Activated T-helper 1 cell treated with anti-CD3 and anti-CD28 coated beads, Interleukin-12 subunit alpha, Interleukin-12 subunit beta, Interleukin-2, Interleukin-4 antibody, amounts not matched to agents 30 ng/mL and 10 ng/mL and 1 ng/mL, durations not matched to agents 14 hours and 24 hours and 36 hours (primary cell): ENCODE results near the gene DGKD. TPM values are rescaled to one million over a fixed set of nuclear protein-coding genes. Genes with fewer than 3 reads are reported as not detected.
A peak's percentile ranks its signal among the peaks of the same experiment; 100 is the strongest.

Experiments used
- DNase-seq: peaks from one replicate; pipeline ENCODE4 v3.0.0; 2021; ENCODE audit warnings: low spot score
- H3K27ac Mint-ChIP-seq: one replicate; pipeline ENCODE4 v1.8.0; 2021; ENCODE audit warnings: mild to moderate bottlenecking, mixed read lengths
- H3K27me3 Mint-ChIP-seq: one replicate; pipeline ENCODE4 v1.8.0; 2022; ENCODE audit warnings: mild to moderate bottlenecking, moderate library complexity, mixed read lengths; ENCODE audit not compliant: insufficient read depth
- H3K36me3 Mint-ChIP-seq: one replicate; pipeline ENCODE4 v1.8.0; 2021; ENCODE audit warnings: low read depth, mixed read lengths
- H3K4me1 Mint-ChIP-seq: one replicate; pipeline ENCODE4 v1.8.0; 2021; ENCODE audit warnings: low read depth, mixed read lengths
- H3K4me3 Mint-ChIP-seq: one replicate; pipeline ENCODE4 v1.8.0; 2021; ENCODE audit warnings: mild to moderate bottlenecking, moderate library complexity, mixed read lengths
- H3K9me3 Mint-ChIP-seq: one replicate; pipeline ENCODE4 v1.8.0; 2021; ENCODE audit warnings: mixed read lengths
- intact Hi-C: fragments of 100-400 bp; cut with micrococcal nuclease; formaldehyde crosslinking; loops from one replicate; pipeline ENCODE4 v1.15.1; 2024
- total RNA-seq: library from RNA; stranded (reverse); gene quantifications from 2 replicates; pipeline ENCODE4 v1.2.3, GENCODE V29; 2022

DGKD gene, protein sequence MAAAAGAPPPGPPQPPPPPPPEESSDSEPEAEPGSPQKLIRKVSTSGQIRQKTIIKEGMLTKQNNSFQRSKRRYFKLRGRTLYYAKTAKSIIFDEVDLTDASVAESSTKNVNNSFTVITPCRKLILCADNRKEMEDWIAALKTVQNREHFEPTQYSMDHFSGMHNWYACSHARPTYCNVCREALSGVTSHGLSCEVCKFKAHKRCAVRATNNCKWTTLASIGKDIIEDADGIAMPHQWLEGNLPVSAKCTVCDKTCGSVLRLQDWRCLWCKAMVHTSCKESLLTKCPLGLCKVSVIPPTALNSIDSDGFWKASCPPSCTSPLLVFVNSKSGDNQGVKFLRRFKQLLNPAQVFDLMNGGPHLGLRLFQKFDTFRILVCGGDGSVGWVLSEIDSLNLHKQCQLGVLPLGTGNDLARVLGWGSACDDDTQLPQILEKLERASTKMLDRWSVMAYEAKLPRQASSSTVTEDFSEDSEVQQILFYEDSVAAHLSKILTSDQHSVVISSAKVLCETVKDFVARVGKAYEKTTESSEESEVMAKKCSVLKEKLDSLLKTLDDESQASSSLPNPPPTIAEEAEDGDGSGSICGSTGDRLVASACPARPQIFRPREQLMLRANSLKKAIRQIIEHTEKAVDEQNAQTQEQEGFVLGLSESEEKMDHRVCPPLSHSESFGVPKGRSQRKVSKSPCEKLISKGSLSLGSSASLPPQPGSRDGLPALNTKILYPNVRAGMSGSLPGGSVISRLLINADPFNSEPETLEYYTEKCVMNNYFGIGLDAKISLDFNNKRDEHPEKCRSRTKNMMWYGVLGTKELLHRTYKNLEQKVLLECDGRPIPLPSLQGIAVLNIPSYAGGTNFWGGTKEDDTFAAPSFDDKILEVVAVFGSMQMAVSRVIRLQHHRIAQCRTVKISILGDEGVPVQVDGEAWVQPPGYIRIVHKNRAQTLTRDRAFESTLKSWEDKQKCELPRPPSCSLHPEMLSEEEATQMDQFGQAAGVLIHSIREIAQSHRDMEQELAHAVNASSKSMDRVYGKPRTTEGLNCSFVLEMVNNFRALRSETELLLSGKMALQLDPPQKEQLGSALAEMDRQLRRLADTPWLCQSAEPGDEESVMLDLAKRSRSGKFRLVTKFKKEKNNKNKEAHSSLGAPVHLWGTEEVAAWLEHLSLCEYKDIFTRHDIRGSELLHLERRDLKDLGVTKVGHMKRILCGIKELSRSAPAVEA
- 42.5 and 43.7 TPM in 2 replicates for total RNA-seq

DNA sequence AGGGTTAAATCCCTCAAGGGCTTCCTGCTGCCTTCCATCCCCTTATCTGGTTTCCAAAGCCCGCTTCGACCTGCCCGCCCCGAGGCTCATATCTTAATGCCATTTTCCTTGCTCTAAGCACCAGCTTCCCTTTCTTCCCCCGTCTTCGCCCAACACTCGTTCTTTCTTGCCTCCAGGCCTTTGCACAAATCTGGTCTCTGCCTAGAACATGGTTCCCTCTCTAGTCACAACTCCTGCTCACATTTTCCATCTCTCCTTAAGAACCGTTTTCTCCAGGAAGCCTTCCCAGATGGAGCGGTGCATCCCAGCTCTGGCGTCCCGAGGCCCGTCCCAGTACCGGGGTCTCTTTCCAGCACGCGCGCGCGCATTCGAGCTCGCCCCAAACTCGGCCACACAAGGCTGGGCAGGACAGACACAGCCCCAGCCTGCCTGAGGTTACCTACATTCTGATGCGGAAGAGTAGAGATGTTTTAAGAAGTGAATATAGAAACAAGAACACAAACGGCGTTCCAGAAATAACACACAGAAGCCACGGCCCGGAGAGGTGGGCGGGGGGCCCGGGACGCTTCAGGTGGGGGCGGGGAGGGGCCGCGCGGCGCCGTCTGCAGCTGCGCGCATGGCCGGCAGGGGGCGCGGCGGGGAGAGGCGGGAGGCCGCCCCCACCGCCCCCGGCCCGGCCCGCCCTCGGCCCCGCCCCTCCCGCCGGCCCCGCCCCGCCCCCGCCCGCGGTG is at the start of gene DGKD:
TSS of gene DGKD (plus strand) at position 726 of the 731 bp plus-strand sequence. CDS start 25 bp downstream, outside the sequence.
- no peak for DNase-seq
- peak within 1 kb of the TSS; percentile 87 for H3K4me3 Mint-ChIP-seq
- no peaks in the 10 kb centered on the region for H3K9me3 Mint-ChIP-seq
- intact Hi-C loops: loop anchor here (1.0 to 5.0 kb wide), 5 partner anchors 23 to 747 kb away; no protein-coding TSS in a partner anchor
- peaks cover 67% of the 10 kb centered on the region for H3K4me1 Mint-ChIP-seq
- no peaks in the 10 kb centered on the region for H3K27me3 Mint-ChIP-seq
- H3K27ac Mint-ChIP-seq: peak within 1 kb of the TSS; percentile 90
- H3K36me3 Mint-ChIP-seq: peaks cover 21% of the 10 kb centered on the region

DNA sequence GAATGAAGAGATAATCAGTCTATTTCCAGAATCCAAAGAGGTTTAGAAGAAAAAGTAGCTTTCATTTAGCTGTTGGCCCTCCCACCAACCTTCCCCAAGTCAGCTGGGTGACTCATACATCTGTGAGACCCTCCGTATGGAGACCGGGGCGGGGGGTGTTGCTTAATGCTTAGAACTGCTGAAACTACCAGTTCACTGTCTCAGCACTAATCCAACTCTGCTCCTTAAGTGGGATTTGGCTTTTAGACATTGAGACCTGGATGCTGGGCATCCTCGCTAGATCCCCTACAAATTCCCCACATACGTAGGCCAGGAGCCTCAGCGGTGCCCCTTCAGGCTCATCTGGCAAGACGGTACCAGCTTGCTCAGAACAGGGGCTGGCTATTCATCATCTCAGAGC is 46.7 kb upstream of the DGKD start, which contains the start of gene SAG:
TSS of gene SAG (plus strand) at position 252 of the 400 bp plus-strand sequence. CDS start 1,374 bp downstream, outside the sequence.
- intact Hi-C loops: no loop called here
- Mint-ChIP-seq H3K27me3 (peaks cover 4% of the 10 kb centered on the region), H3K36me3 (no peaks in the 10 kb centered on the region), H3K4me3 (no peak within 1 kb of the TSS), H3K9me3 (no peaks in the 10 kb centered on the region), H3K4me1 (peaks cover 4% of the 10 kb centered on the region), H3K27ac (no peak within 1 kb of the TSS)
- no peak for DNase-seq

DNA sequence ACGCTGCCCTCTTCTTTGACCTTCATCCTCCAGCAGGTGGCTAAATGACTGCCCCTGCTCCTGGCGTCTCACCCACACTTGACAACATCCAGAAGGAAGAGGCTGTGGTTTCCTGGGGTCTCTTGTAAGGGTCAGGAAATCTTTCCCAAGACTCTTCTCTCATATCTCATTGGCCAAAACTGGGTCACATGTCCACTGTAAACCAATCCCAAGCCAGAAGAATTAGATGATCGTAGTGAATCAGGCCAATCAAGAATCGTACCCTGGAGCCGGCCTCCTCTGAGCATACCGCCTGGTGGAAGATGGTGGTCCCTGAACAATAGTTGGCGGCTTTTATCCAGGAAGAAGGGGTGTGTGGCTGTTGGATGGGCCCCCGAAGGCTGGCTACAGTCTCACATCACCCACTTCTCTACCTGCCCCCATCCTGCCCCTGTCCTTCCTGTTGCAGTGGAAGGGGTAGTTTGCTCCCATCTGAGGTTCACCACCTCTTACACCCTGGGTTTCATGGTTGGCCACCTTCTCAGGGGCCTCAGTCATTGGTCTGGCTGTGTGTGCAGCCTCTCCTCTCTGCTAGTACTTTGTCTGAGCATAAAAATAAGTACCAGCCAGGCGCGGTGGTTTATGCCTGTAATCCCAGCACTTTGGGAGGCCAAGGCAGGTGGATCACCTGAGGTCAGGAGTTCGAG is 42.9 kb upstream of the DGKD start:
- Mint-ChIP-seq H3K4me3 (no peak overlapping the region), H3K36me3 (no peaks in the 10 kb centered on the region), H3K27ac (no peak overlapping the region), H3K9me3 (no peaks in the 10 kb centered on the region), H3K4me1 (no peaks in the 10 kb centered on the region), H3K27me3 (peaks cover 8% of the 10 kb centered on the region)
- no peak for DNase-seq
- intact Hi-C loops: no loop called here

DNA sequence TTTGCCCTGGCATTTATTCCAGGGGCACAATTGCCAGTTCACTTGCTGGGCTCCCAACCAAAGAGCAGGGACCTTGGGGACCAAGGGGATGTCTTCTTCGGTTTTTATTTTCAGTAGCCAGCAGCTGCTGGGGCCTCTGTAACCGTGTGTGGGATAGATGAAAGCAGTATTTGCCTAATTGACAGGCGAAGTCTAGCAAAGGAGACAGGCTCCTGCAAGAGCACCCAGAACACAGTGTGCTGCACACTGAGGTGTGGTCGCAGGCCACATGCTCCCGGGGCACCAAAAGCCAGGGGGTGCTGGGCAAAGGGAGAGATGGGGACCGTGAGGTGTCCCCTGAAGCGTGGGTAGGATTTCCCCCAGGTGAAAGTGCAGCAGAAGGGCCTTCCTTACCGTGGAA is 41.4 kb upstream of the DGKD start:
- Mint-ChIP-seq H3K27ac (no peak overlapping the region), H3K27me3 (peaks cover 6% of the 10 kb centered on the region), H3K9me3 (no peaks in the 10 kb centered on the region), H3K36me3 (no peaks in the 10 kb centered on the region), H3K4me1 (no peaks in the 10 kb centered on the region), H3K4me3 (no peak overlapping the region)
- intact Hi-C loops: no loop called here
- DNase-seq: no peak

DNA sequence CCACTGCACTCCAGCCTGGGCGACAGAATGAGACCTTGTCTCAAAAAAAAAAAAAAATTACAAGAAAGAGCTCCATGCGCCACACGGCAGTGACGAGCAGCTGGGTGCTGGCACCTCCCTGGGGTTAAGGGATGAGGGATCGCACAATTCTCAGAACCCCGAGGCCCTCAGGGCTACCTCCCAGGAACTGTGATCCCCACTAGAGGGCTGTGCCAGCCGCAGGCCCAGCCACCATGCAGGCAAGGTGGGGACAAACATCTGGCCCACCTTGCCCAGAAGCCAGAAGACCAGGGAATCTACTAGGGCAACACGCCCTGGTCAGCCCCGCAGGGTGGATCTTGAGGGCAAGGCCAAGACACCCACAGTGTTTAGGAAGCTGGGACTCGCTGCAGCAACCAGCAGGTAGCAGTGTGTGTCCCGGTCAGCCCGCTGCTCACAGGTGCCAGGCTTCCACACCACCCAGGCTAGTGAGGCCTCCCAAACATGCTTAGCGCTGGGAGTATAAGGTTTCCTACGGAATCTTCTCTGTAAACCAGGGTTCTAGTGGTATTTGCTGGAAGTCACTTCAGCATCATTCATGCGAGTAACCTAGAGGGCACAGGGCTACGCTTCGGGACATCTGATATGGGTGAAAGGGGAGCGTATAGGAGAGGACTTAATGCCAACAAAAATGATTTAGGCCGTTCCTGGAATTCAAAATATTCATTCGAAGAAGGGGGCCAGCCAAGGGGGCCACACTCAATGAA is 39.9 kb upstream of the DGKD start:
- DNase-seq: no peak
- no peak overlapping the region for H3K27ac Mint-ChIP-seq
- H3K4me1 Mint-ChIP-seq: no peaks in the 10 kb centered on the region
- intact Hi-C loops: no loop called here
- no peaks in the 10 kb centered on the region for H3K9me3 Mint-ChIP-seq
- H3K27me3 Mint-ChIP-seq: peaks cover 6% of the 10 kb centered on the region
- no peaks in the 10 kb centered on the region for H3K36me3 Mint-ChIP-seq
- no peak overlapping the region for H3K4me3 Mint-ChIP-seq

DNA sequence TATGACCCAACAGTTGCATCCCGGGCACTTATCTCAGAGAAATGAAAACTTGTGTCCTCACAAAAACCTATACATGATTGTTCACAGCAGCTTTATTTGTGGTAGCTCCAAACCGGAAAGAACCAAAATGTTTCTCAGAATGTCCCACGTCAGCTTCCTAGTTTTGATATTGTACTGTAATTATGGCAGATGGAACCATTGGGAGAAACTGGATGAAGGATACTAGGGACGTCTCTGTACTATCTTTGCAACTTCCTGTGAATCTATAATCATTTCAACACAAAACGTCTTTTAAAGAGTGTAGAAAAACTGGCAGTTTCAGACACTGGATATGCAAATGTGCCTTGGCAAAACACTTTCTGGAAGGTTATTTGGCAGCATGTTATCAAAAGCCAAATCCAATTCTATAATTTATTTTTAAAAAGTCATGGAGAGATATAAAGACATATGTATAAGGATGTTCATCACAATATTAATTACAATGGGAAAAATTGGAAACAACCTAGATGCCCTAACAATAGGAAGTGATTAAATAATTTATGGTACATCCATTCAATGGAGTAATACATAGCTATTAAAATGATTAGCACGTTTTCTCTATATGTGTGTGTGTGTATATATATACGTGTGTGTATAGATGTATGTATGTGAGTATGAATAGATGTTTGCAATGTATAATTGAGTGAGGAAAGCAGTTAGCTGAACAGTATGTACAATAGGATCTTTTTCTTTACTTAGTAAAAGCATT is 36.9 kb upstream of the DGKD start:
- intact Hi-C loops: no loop called here
- no peak overlapping the region for H3K4me3 Mint-ChIP-seq
- H3K36me3 Mint-ChIP-seq: no peaks in the 10 kb centered on the region

DNA sequence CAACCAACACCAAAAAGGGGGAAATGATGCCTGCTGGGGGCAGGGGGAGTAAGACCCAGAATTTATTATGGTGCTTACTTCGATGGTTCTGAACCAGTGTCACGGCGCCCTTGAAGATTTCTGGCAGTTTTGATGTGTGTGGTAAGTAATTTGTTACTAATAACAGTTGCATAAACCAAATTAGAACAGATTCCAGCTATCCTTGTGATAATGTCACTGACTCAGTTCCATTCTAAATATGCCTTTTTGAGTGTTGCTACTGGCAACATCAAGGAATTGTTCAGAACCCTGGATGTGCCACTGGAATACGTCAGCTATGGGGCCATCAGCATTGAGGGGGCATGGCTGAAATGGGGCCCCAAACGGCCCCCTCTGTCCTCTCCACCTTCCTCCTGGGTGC is 35.0 kb upstream of the DGKD start:
- Mint-ChIP-seq H3K36me3 (no peaks in the 10 kb centered on the region), H3K27ac (no peak overlapping the region), H3K4me1 (no peaks in the 10 kb centered on the region), H3K27me3 (peaks cover 12% of the 10 kb centered on the region), H3K9me3 (no peaks in the 10 kb centered on the region), H3K4me3 (no peak overlapping the region)
- no peak for DNase-seq
- intact Hi-C loops: no loop called here

More for the DNA sequence above, 36.9 kb upstream of the DGKD start:
- no peak overlapping the region for H3K27ac Mint-ChIP-seq
- DNase-seq: no peak
- no peaks in the 10 kb centered on the region for H3K9me3 Mint-ChIP-seq
- H3K4me1 Mint-ChIP-seq: no peaks in the 10 kb centered on the region
- peaks cover 12% of the 10 kb centered on the region for H3K27me3 Mint-ChIP-seq

DNA sequence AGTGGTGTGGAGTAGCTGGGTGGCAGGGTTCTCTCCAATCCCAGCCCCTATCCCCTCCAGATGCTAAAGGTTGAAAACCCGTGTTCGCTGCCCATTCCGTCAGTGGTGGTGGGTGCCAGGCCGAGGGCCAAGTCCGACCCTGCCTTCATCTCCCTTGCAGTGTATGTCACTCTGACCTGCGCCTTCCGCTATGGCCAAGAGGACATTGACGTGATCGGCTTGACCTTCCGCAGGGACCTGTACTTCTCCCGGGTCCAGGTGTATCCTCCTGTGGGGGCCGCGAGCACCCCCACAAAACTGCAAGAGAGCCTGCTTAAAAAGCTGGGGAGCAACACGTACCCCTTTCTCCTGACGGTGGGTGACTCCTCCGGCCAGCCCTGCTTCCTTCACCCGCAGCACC is 33.8 kb upstream of the DGKD start:
- peaks cover 12% of the 10 kb centered on the region for H3K27me3 Mint-ChIP-seq
- no peak overlapping the region for H3K4me3 Mint-ChIP-seq
- H3K9me3 Mint-ChIP-seq: no peaks in the 10 kb centered on the region
- no peak overlapping the region for H3K27ac Mint-ChIP-seq
- no peaks in the 10 kb centered on the region for H3K4me1 Mint-ChIP-seq
- no peak for DNase-seq
- intact Hi-C loops: no loop called here
- H3K36me3 Mint-ChIP-seq: no peaks in the 10 kb centered on the region

DNA sequence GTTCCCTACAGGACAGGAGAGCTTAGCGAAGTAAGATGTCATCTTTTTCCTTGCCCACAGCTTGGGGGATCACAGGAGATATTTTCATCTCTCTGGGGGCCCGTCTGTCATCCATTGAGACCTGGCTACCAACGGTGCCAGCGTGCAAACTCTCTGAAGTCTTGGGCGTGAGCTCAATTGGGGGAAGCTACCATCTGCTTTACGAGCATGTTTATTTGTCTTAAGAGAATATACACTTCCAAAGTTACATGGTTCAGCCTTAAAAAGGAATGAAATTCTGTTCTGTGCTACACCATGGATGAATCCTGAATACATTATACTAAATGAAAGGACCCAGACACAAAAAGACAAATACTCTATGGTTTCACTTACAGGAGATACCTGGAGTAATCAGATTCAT is 33.1 kb upstream of the DGKD start:
- Mint-ChIP-seq H3K4me3 (no peak overlapping the region), H3K4me1 (no peaks in the 10 kb centered on the region), H3K27me3 (peaks cover 12% of the 10 kb centered on the region), H3K36me3 (no peaks in the 10 kb centered on the region), H3K9me3 (no peaks in the 10 kb centered on the region), H3K27ac (no peak overlapping the region)
- intact Hi-C loops: no loop called here
- DNase-seq: no peak

DNA sequence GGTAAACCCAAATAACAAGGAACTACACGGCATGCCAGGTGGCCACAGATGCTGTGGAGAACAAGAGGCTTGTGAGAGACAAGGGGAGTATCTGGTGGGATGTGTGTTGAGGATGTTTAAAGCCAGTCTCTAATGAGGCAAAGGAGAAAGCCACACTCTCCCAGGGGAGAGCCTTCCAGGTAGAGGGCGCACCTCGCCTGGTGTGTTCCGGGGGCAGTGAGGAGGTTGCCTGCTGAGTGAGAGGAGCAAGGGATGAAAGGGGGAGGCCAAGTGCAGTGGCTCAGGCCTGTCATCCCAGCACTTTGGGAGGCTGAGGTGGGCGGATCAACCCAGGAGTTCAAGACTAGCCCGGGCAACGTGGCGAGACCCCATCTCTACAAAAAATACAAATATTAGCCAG is 30.4 kb upstream of the DGKD start:
- Mint-ChIP-seq H3K4me1 (no peaks in the 10 kb centered on the region), H3K27me3 (peaks cover 16% of the 10 kb centered on the region), H3K9me3 (no peaks in the 10 kb centered on the region), H3K4me3 (no peak overlapping the region), H3K36me3 (no peaks in the 10 kb centered on the region), H3K27ac (no peak overlapping the region)
- DNase-seq: no peak
- intact Hi-C loops: no loop called here

DNA sequence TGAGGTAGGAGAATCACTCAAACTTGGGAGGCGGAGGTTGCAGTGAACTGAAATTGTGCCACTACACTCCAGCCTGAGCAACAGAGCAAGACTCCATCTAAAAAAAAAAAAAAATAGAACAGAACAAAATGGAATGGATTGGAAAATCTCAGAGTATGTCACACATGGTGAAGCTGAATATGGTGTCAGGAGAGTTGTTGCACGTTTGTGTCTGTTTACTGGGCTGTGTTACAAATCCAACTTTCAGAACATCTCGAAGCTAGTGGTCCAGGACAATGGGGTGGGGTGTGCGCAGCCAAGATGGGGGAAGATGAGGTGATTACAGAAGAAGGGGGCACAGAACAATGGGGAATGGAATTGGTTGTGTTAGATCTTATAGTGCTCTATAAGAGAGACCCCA is 29.0 kb upstream of the DGKD start:
- no peak for DNase-seq
- Mint-ChIP-seq H3K9me3 (no peaks in the 10 kb centered on the region), H3K27me3 (peaks cover 14% of the 10 kb centered on the region), H3K4me1 (no peaks in the 10 kb centered on the region), H3K4me3 (no peak overlapping the region), H3K27ac (no peak overlapping the region), H3K36me3 (no peaks in the 10 kb centered on the region)
- intact Hi-C loops: no loop called here
